ENCODE measurements around the gene C11orf54.

DNA sequence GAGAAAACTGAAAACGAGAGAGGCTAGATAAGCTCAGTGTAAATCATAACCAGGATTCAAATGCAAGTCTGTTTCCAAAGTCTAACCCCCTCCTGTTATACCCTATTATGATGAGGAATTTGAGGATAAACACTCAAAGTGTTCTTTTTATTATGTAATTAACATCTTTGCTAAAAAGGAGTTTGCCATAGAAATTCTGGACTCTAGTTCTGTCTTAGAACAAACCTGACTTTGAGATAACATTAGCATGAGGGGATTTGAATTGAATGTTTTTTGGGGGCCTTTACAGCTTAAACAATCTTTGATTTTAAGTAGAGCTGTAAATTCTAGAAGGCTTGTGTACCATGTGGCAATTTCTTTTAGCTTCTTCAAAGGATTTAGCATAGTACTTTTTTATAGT is 9.5 kb downstream of the C11orf54 start:
- TF ChIP-seq, protein P1, sequence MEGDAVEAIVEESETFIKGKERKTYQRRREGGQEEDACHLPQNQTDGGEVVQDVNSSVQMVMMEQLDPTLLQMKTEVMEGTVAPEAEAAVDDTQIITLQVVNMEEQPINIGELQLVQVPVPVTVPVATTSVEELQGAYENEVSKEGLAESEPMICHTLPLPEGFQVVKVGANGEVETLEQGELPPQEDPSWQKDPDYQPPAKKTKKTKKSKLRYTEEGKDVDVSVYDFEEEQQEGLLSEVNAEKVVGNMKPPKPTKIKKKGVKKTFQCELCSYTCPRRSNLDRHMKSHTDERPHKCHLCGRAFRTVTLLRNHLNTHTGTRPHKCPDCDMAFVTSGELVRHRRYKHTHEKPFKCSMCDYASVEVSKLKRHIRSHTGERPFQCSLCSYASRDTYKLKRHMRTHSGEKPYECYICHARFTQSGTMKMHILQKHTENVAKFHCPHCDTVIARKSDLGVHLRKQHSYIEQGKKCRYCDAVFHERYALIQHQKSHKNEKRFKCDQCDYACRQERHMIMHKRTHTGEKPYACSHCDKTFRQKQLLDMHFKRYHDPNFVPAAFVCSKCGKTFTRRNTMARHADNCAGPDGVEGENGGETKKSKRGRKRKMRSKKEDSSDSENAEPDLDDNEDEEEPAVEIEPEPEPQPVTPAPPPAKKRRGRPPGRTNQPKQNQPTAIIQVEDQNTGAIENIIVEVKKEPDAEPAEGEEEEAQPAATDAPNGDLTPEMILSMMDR (IDR thresholded peaks at IDR 0.05; ENCODE audit: extremely low read depth in 1 of 2, insufficient read depth in 1 of 2, low read depth in 1 of 2, low read length in 2 of 2) = no peak
- TF ChIP-seq POLR2AphosphoS5 (IDR thresholded peaks at IDR 0.05; ENCODE audit: insufficient read depth, low read depth, low read length) (no peak), POLR2A (IDR thresholded peaks at IDR 0.05; ENCODE audit: low read depth, low read length) (no peak)
